CD4-positive, alpha-beta T cell (primary cell): Measurements from ENCODE around the gene MAN2B2. TPM values are rescaled to one million over a fixed set of nuclear protein-coding genes. Genes with fewer than 3 reads are reported as not detected.

ENCODE experiments used
- ATAC-seq: fragments of 200-7000 bp; cut with Tn5 transposase; one replicate; pipeline ENCODE4 v1.10.0; 2022; ENCODE audit warnings: mild to moderate bottlenecking; ENCODE audit not compliant: poor library complexity
- CTCF ChIA-PET: fragments of 350-600 bp; sonication (Branson Sonifier 250); formaldehyde crosslinking; loops from one replicate; lab custom pipeline; 2021; ENCODE audit warnings: antibody characterized with exemption, inconsistent platforms; lab: Charles Lee
- POLR2A ChIA-PET: fragments of 350-600 bp; sonication (Branson Sonifier 250); formaldehyde crosslinking; loops from one replicate; lab custom pipeline; 2021; ENCODE audit warnings: antibody characterized with exemption, inconsistent platforms; lab: Charles Lee
- DNase-seq, 14 experiments: peaks; one replicate each; pipeline ENCODE4 v3.0.0-alpha.2; 2013 to 2020; ENCODE audit warnings: mixed read lengths in 2 of 14
- H3K27ac ChIP-seq, 2 donors: one replicate each; pipeline versions ENCODE4 v1.5.1 to v1.7.0; 2013; ENCODE audit warnings: low read length in 2 of 2, low read depth in 1 of 2, mild to moderate bottlenecking in 1 of 2
- H3K27me3 ChIP-seq, 2 experiments: 1 replicate in 1 of 2; 2 replicates in 1 of 2; pipeline versions ENCODE4 v1.6.1 to v1.7.0; 2013; ENCODE audit warnings: low read length in 2 of 2, control low read depth in 1 of 2, mild to moderate bottlenecking in 1 of 2, moderate library complexity in 1 of 2; ENCODE audit not compliant: insufficient read depth in 2 of 2, control insufficient read depth in 1 of 2
- H3K36me3 ChIP-seq: one replicate; pipeline ENCODE4 v1.6.1; 2013; ENCODE audit warnings: low read length, control low read depth; ENCODE audit not compliant: insufficient read depth
- H3K4me1 ChIP-seq: one replicate; pipeline ENCODE4 v1.6.1; 2013; ENCODE audit warnings: low read length, control low read depth; ENCODE audit not compliant: insufficient read depth
- H3K4me3 ChIP-seq: one replicate; pipeline ENCODE4 v1.5.1; 2013; ENCODE audit warnings: mild to moderate bottlenecking, low read length, moderate library complexity
- H3K9me3 ChIP-seq, 2 experiments: 1 replicate in 1 of 2; 2 replicates in 1 of 2; pipeline versions ENCODE4 v1.6.1 to v1.7.0; 2013; ENCODE audit warnings: low read length in 2 of 2, mild to moderate bottlenecking in 2 of 2, control low read depth in 1 of 2, moderate library complexity in 1 of 2; ENCODE audit not compliant: control insufficient read depth in 1 of 2, insufficient read depth in 1 of 2
- H3K27ac Mint-ChIP-seq: one replicate; pipeline ENCODE4 v1.8.0; 2020; ENCODE audit warnings: mixed read lengths
- H3K27me3 Mint-ChIP-seq: one replicate; pipeline ENCODE4 v1.8.0; 2021; ENCODE audit warnings: mixed read lengths
- H3K36me3 Mint-ChIP-seq: one replicate; pipeline ENCODE4 v1.8.0; 2021; ENCODE audit warnings: low read depth, mixed read lengths
- H3K4me1 Mint-ChIP-seq: one replicate; pipeline ENCODE4 v1.8.0; 2021; ENCODE audit warnings: low read depth, mixed read lengths
- H3K4me3 Mint-ChIP-seq: one replicate; pipeline ENCODE4 v1.8.0; 2020; ENCODE audit warnings: mild to moderate bottlenecking, mixed read lengths
- H3K9me3 Mint-ChIP-seq: one replicate; pipeline ENCODE4 v1.8.0; 2020; ENCODE audit warnings: mixed read lengths
- intact Hi-C, 2 experiments: fragments of 100-400 bp; cut with DNase I in 1 of 2; cut with micrococcal nuclease in 1 of 2; formaldehyde crosslinking; loops; one replicate each; pipeline versions ENCODE4 v1.15.1 to v1.9.0; 2023 to 2025; cut with DNase I, micrococcal nuclease
- total RNA-seq, 174 experiments: library from RNA in 2 of 174; stranded (reverse) in 2 of 174; gene quantifications; one replicate each; pipeline ENCODE4 v1.2.3 and lab custom pipeline; 2021 to 2026
- TF ChIP-seq, protein P1 (sequence below): fragments of 200-600 bp; IDR thresholded peaks from one replicate; pipeline ENCODE4 v1.8.0; 2022; ENCODE audit warnings: antibody characterized with exemption, mild to moderate bottlenecking

MAN2B2 gene
- total RNA-seq, 2 experiments from 2014 or later = 25.9 to 28.5 TPM

- DNase-seq (no peak), ATAC-seq (no peak)
- TF ChIP-seq, protein P1, sequence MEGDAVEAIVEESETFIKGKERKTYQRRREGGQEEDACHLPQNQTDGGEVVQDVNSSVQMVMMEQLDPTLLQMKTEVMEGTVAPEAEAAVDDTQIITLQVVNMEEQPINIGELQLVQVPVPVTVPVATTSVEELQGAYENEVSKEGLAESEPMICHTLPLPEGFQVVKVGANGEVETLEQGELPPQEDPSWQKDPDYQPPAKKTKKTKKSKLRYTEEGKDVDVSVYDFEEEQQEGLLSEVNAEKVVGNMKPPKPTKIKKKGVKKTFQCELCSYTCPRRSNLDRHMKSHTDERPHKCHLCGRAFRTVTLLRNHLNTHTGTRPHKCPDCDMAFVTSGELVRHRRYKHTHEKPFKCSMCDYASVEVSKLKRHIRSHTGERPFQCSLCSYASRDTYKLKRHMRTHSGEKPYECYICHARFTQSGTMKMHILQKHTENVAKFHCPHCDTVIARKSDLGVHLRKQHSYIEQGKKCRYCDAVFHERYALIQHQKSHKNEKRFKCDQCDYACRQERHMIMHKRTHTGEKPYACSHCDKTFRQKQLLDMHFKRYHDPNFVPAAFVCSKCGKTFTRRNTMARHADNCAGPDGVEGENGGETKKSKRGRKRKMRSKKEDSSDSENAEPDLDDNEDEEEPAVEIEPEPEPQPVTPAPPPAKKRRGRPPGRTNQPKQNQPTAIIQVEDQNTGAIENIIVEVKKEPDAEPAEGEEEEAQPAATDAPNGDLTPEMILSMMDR = no peak
- Mint-ChIP-seq H3K9me3 (peaks cover 2% of the 10 kb centered on the region), H3K4me1 (no peaks in the 10 kb centered on the region), H3K27me3 (peaks cover 66% of the 10 kb centered on the region), H3K27ac (no peak overlapping the region), H3K4me3 (no peak overlapping the region), H3K36me3 (no peaks in the 10 kb centered on the region)
- ChIA-PET CTCF (no interaction called here), POLR2A (no interaction called here)
- peaks cover 23 to 34% of the 10 kb centered on the region in 2 experiments for H3K27me3 ChIP-seq
- no peaks in the 10 kb centered on the region for H3K36me3 ChIP-seq
- H3K4me1 ChIP-seq = no peaks in the 10 kb centered on the region
- peaks cover 4 to 30% of the 10 kb centered on the region in 2 experiments for H3K9me3 ChIP-seq
- intact Hi-C loops = loop anchor here (5.0 to 10.0 kb wide), 2 partner anchors 184 to 297 kb away; no protein-coding TSS in a partner anchor
- H3K4me3 ChIP-seq = no peak overlapping the region
- no peak overlapping the region for H3K27ac ChIP-seq
These were observed 26.1 kb upstream of the MAN2B2 start for GRCh38 chr4:6548882-6549230.

DNA sequence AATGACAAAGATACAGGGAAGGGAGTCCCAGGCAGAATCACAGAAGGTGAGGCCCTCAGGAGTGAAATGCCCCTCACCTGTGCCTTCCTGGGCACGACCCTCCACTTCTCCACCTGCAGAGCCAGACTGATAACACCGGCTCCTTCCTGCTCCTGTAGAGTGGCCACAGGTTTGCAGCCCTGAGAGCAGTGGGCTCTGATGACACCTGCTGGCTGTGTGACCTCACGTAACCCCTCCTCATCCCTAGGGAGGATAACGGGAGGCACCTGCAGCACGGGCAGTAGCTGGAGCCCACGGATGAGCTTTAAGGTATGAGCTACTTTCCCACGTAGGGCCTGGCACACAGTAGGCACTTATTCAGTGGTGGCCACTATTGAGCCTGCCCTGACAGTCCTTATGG, 25.5 kb upstream of the MAN2B2 start:
- no peak overlapping the region for H3K27ac Mint-ChIP-seq
- Histone ChIP-seq H3K27ac (no peak overlapping the region), H3K4me1 (no peaks in the 10 kb centered on the region), H3K9me3 (peaks cover 4 to 30% of the 10 kb centered on the region in 2 experiments), H3K36me3 (no peaks in the 10 kb centered on the region), H3K4me3 (no peak overlapping the region), H3K27me3 (peaks cover 23 to 31% of the 10 kb centered on the region in 2 experiments)
- peaks cover 69% of the 10 kb centered on the region for H3K27me3 Mint-ChIP-seq
- no peaks in the 10 kb centered on the region for H3K4me1 Mint-ChIP-seq
- intact Hi-C loops = loop anchor here (5.0 to 10.0 kb wide), 2 partner anchors 185 to 297 kb away; no protein-coding TSS in a partner anchor
- H3K4me3 Mint-ChIP-seq = no peak overlapping the region
- ATAC-seq (no peak), DNase-seq (no peak)
- no peaks in the 10 kb centered on the region for H3K36me3 Mint-ChIP-seq
- ChIA-PET POLR2A (no interaction called here), CTCF (no interaction called here)
- peaks cover 2% of the 10 kb centered on the region for H3K9me3 Mint-ChIP-seq
- TF ChIP-seq, protein P1 = no peak

- Histone ChIP-seq H3K9me3 (peaks cover 4 to 30% of the 10 kb centered on the region in 2 experiments), H3K27me3 (peaks cover 23 to 31% of the 10 kb centered on the region in 2 experiments), H3K4me1 (no peaks in the 10 kb centered on the region), H3K27ac (no peak overlapping the region), H3K36me3 (no peaks in the 10 kb centered on the region), H3K4me3 (no peak overlapping the region)
- ATAC-seq (no peak), DNase-seq (no peak)
- Mint-ChIP-seq H3K4me3 (no peak overlapping the region), H3K9me3 (peaks cover 2% of the 10 kb centered on the region), H3K4me1 (no peaks in the 10 kb centered on the region), H3K27me3 (peaks cover 67% of the 10 kb centered on the region), H3K36me3 (no peaks in the 10 kb centered on the region), H3K27ac (no peak overlapping the region)
- TF ChIP-seq, protein P1 = no peak
- intact Hi-C loops = loop anchor here (5.0 to 10.0 kb wide), 2 partner anchors 185 to 298 kb away; no protein-coding TSS in a partner anchor
- ChIA-PET CTCF (no interaction called here), POLR2A (no interaction called here)
These were observed 24.9 kb upstream of the MAN2B2 start for GRCh38 chr4:6549890-6550620.
